ENCODE measurements around the gene MAP7D1.
"Not testable (repeated sequence)": the region's sequence is repeated elsewhere in the genome, so short reads cannot be mapped to it uniquely, and the experiment has no call there.

The MAP7D1 gene

GRCh38 chr1:36196805-36197204 is 40.8 kb downstream of the MAP7D1 start:
- H2AFZ ChIP-seq (ENCODE audit: low read depth, low read length); H3K4me3 ChIP-seq (ENCODE audit: low read length); H3K4me1 ChIP-seq (ENCODE audit: insufficient read depth, low read length); H3K27me3 ChIP-seq (ENCODE audit: insufficient read depth, low read length); H3K9me3 ChIP-seq (ENCODE audit: low read length); H3K36me3 ChIP-seq (ENCODE audit: insufficient read depth, low read length): not testable (repeated sequence)

- Histone ChIP-seq H2AFZ (ENCODE audit: low read depth, low read length) (no peak overlapping the region), H3K36me3 (ENCODE audit: insufficient read depth, low read length) (no peaks in the 10 kb centered on the region), H3K9me3 (ENCODE audit: low read length) (no peaks in the 10 kb centered on the region), H3K4me3 (ENCODE audit: low read length) (no peak overlapping the region), H3K27me3 (ENCODE audit: insufficient read depth, low read length) (no peaks in the 10 kb centered on the region), H3K4me1 (ENCODE audit: insufficient read depth, low read length) (peaks cover 3% of the 10 kb centered on the region)
These were observed 42.7 kb downstream of the MAP7D1 start for GRCh38 chr1:36198641-36199040.

- Histone ChIP-seq H3K4me1 (ENCODE audit: insufficient read depth, low read length) (peaks cover 10% of the 10 kb centered on the region), H3K36me3 (ENCODE audit: insufficient read depth, low read length) (no peaks in the 10 kb centered on the region), H3K4me3 (ENCODE audit: low read length) (no peak overlapping the region), H2AFZ (ENCODE audit: low read depth, low read length) (no peak overlapping the region), H3K27me3 (ENCODE audit: insufficient read depth, low read length) (no peaks in the 10 kb centered on the region), H3K9me3 (ENCODE audit: low read length) (no peaks in the 10 kb centered on the region)
These were observed 44.2 kb downstream of the MAP7D1 start for GRCh38 chr1:36199934-36200741.

GRCh38 chr1:36203027-36203553 is 47.1 kb downstream of the MAP7D1 start:
- H3K4me3 ChIP-seq (ENCODE audit: low read length) = no peak overlapping the region
- peak overlapping the region; percentile 12 for H2AFZ ChIP-seq (ENCODE audit: low read depth, low read length)
- no peaks in the 10 kb centered on the region for H3K36me3 ChIP-seq (ENCODE audit: insufficient read depth, low read length)
- H3K9me3 ChIP-seq (ENCODE audit: low read length) = no peaks in the 10 kb centered on the region
- H3K4me1 ChIP-seq (ENCODE audit: insufficient read depth, low read length) = peaks cover 10% of the 10 kb centered on the region
- H3K27me3 ChIP-seq (ENCODE audit: insufficient read depth, low read length) = no peaks in the 10 kb centered on the region

GRCh38 chr1:36203554-36204346 is 47.8 kb downstream of the MAP7D1 start:
- H3K4me1 ChIP-seq (ENCODE audit: insufficient read depth, low read length) = peaks cover 10% of the 10 kb centered on the region
- H3K27me3 ChIP-seq (ENCODE audit: insufficient read depth, low read length) = no peaks in the 10 kb centered on the region
- no peaks in the 10 kb centered on the region for H3K36me3 ChIP-seq (ENCODE audit: insufficient read depth, low read length)
- no peaks in the 10 kb centered on the region for H3K9me3 ChIP-seq (ENCODE audit: low read length)
- peak overlapping the region; percentile 15 for H3K4me3 ChIP-seq (ENCODE audit: low read length)
- peak overlapping the region; percentile 12 for H2AFZ ChIP-seq (ENCODE audit: low read depth, low read length)

- Histone ChIP-seq H3K27me3 (ENCODE audit: insufficient read depth, low read length) (no peaks in the 10 kb centered on the region), H3K4me1 (ENCODE audit: insufficient read depth, low read length) (peaks cover 10% of the 10 kb centered on the region), H3K4me3 (ENCODE audit: low read length) (no peak overlapping the region)
These were observed 48.5 kb downstream of the MAP7D1 start for GRCh38 chr1:36204347-36204909.

GRCh38 chr1:36206323-36206858 is 50.4 kb downstream of the MAP7D1 start:
- H3K9me3 ChIP-seq (ENCODE audit: low read length) = no peaks in the 10 kb centered on the region
- H3K27me3 ChIP-seq (ENCODE audit: insufficient read depth, low read length) = no peaks in the 10 kb centered on the region
- no peak overlapping the region for H2AFZ ChIP-seq (ENCODE audit: low read depth, low read length)
- H3K4me1 ChIP-seq (ENCODE audit: insufficient read depth, low read length) = peaks cover 10% of the 10 kb centered on the region
- no peak overlapping the region for H3K4me3 ChIP-seq (ENCODE audit: low read length)
- H3K36me3 ChIP-seq (ENCODE audit: insufficient read depth, low read length) = no peaks in the 10 kb centered on the region

More at GRCh38 chr1:36204347-36204909, 48.5 kb downstream of the MAP7D1 start:
- no peak overlapping the region for H2AFZ ChIP-seq (ENCODE audit: low read depth, low read length)
- H3K9me3 ChIP-seq (ENCODE audit: low read length) = no peaks in the 10 kb centered on the region
- no peaks in the 10 kb centered on the region for H3K36me3 ChIP-seq (ENCODE audit: insufficient read depth, low read length)

- no peak overlapping the region for H3K4me3 ChIP-seq (ENCODE audit: low read length)
- no peak overlapping the region for H2AFZ ChIP-seq (ENCODE audit: low read depth, low read length)
- H3K27me3 ChIP-seq (ENCODE audit: insufficient read depth, low read length) = no peaks in the 10 kb centered on the region
- no peaks in the 10 kb centered on the region for H3K9me3 ChIP-seq (ENCODE audit: low read length)
- H3K36me3 ChIP-seq (ENCODE audit: insufficient read depth, low read length) = no peaks in the 10 kb centered on the region
- peaks cover 10% of the 10 kb centered on the region for H3K4me1 ChIP-seq (ENCODE audit: insufficient read depth, low read length)
These were observed 51.4 kb downstream of the MAP7D1 start for GRCh38 chr1:36207339-36207738.

- Histone ChIP-seq H3K27me3 (ENCODE audit: insufficient read depth, low read length) (no peaks in the 10 kb centered on the region), H2AFZ (ENCODE audit: low read depth, low read length) (no peak overlapping the region), H3K4me3 (ENCODE audit: low read length) (no peak overlapping the region), H3K9me3 (ENCODE audit: low read length) (no peaks in the 10 kb centered on the region), H3K4me1 (ENCODE audit: insufficient read depth, low read length) (peaks cover 2% of the 10 kb centered on the region), H3K36me3 (ENCODE audit: insufficient read depth, low read length) (no peaks in the 10 kb centered on the region)
These were observed 53.2 kb downstream of the MAP7D1 start for GRCh38 chr1:36208978-36209703.

- H3K27me3 ChIP-seq (ENCODE audit: insufficient read depth, low read length) = no peaks in the 10 kb centered on the region
- H3K9me3 ChIP-seq (ENCODE audit: low read length) = no peaks in the 10 kb centered on the region
- H3K36me3 ChIP-seq (ENCODE audit: insufficient read depth, low read length) = no peaks in the 10 kb centered on the region
- no peak overlapping the region for H3K4me3 ChIP-seq (ENCODE audit: low read length)
- no peaks in the 10 kb centered on the region for H3K4me1 ChIP-seq (ENCODE audit: insufficient read depth, low read length)
- H2AFZ ChIP-seq (ENCODE audit: low read depth, low read length) = no peak overlapping the region
These were observed 55.3 kb downstream of the MAP7D1 start for GRCh38 chr1:36211307-36211706.

- no peaks in the 10 kb centered on the region for H3K36me3 ChIP-seq (ENCODE audit: insufficient read depth, low read length)
- no peaks in the 10 kb centered on the region for H3K9me3 ChIP-seq (ENCODE audit: low read length)
These were observed 55.9 kb downstream of the MAP7D1 start for GRCh38 chr1:36211841-36212240.

GRCh38 chr1:36212782-36213181 is 56.8 kb downstream of the MAP7D1 start:
- Histone ChIP-seq H3K9me3 (ENCODE audit: low read length) (no peaks in the 10 kb centered on the region), H3K36me3 (ENCODE audit: insufficient read depth, low read length) (no peaks in the 10 kb centered on the region)

More at GRCh38 chr1:36211841-36212240, 55.9 kb downstream of the MAP7D1 start:
- H3K4me1 ChIP-seq (ENCODE audit: insufficient read depth, low read length) = no peaks in the 10 kb centered on the region
- H2AFZ ChIP-seq (ENCODE audit: low read depth, low read length) = no peak overlapping the region
- no peak overlapping the region for H3K4me3 ChIP-seq (ENCODE audit: low read length)
- H3K27me3 ChIP-seq (ENCODE audit: insufficient read depth, low read length) = no peaks in the 10 kb centered on the region

More at GRCh38 chr1:36212782-36213181, 56.8 kb downstream of the MAP7D1 start:
- Histone ChIP-seq H3K4me1 (ENCODE audit: insufficient read depth, low read length) (no peaks in the 10 kb centered on the region), H3K4me3 (ENCODE audit: low read length) (no peak overlapping the region), H2AFZ (ENCODE audit: low read depth, low read length) (no peak overlapping the region), H3K27me3 (ENCODE audit: insufficient read depth, low read length) (no peaks in the 10 kb centered on the region)
